Measurements from ENCODE around the gene HDAC11. TPM values are rescaled to one million over a fixed set of nuclear protein-coding genes. Genes with fewer than 3 reads are reported as not detected.

HDAC11 gene
- total and polyA plus RNA-seq, 4 donors = 2.5 to 9.0 (median 3.2) TPM

DNA sequence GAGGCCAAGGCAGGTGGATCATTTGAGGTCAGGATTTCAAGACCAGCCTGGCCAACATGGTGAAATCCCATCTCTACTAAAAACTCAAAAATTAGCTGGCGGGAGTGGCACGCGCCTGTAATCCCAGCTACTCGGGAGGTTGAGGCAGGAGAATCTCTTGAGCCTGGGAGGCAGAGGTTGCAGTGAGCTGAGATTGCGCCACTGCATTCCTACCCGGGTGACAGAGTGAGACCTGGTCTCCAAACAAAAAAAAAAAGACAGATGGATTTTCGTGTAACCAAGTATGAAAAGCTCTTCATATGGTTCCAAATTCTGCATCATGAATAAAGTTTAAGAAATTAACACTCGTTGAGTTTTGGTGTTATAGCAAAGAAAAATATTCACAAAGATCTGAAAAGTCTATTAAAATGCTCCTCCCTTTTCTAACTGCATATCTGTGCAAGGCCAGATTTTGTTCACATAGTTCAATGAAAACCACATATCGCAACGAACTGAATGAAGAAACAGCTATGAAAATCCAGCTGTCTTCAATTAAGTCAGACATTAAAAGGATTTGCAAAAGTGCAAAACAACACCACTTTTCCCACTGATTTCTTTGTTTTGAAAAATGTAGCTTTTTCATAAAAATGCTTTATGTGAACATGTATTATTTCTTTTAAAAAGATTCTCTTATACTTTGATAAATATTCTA lies 45.0 kb downstream of the HDAC11 start:
- WGBS = 58% methylated on average over 10 of the region's 10 CpGs
- TF ChIP-seq SP1 (IDR thresholded peaks at IDR 0.05) = no peak
- no peak for TF ChIP-seq JUND (IDR thresholded peaks at IDR 0.05)
- no peak for TF ChIP-seq NR2F2 (IDR thresholded peaks at IDR 0.05)
- TF ChIP-seq HNF4A (conservative IDR thresholded peaks at IDR 0.05) = no peak
- TF ChIP-seq, protein P1, sequence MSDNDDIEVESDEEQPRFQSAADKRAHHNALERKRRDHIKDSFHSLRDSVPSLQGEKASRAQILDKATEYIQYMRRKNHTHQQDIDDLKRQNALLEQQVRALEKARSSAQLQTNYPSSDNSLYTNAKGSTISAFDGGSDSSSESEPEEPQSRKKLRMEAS (IDR thresholded peaks at IDR 0.05) = no peak
- no peak for TF ChIP-seq EGR1 (IDR thresholded peaks at IDR 0.05; ENCODE audit: low read depth in 2 of 2)
- TF ChIP-seq, protein P2, sequence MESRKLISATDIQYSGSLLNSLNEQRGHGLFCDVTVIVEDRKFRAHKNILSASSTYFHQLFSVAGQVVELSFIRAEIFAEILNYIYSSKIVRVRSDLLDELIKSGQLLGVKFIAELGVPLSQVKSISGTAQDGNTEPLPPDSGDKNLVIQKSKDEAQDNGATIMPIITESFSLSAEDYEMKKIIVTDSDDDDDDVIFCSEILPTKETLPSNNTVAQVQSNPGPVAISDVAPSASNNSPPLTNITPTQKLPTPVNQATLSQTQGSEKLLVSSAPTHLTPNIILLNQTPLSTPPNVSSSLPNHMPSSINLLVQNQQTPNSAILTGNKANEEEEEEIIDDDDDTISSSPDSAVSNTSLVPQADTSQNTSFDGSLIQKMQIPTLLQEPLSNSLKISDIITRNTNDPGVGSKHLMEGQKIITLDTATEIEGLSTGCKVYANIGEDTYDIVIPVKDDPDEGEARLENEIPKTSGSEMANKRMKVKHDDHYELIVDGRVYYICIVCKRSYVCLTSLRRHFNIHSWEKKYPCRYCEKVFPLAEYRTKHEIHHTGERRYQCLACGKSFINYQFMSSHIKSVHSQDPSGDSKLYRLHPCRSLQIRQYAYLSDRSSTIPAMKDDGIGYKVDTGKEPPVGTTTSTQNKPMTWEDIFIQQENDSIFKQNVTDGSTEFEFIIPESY (IDR thresholded peaks at IDR 0.05) = no peak
- no peak for TF ChIP-seq YY1 (IDR thresholded peaks at IDR 0.05)
- TF ChIP-seq, protein P3, sequence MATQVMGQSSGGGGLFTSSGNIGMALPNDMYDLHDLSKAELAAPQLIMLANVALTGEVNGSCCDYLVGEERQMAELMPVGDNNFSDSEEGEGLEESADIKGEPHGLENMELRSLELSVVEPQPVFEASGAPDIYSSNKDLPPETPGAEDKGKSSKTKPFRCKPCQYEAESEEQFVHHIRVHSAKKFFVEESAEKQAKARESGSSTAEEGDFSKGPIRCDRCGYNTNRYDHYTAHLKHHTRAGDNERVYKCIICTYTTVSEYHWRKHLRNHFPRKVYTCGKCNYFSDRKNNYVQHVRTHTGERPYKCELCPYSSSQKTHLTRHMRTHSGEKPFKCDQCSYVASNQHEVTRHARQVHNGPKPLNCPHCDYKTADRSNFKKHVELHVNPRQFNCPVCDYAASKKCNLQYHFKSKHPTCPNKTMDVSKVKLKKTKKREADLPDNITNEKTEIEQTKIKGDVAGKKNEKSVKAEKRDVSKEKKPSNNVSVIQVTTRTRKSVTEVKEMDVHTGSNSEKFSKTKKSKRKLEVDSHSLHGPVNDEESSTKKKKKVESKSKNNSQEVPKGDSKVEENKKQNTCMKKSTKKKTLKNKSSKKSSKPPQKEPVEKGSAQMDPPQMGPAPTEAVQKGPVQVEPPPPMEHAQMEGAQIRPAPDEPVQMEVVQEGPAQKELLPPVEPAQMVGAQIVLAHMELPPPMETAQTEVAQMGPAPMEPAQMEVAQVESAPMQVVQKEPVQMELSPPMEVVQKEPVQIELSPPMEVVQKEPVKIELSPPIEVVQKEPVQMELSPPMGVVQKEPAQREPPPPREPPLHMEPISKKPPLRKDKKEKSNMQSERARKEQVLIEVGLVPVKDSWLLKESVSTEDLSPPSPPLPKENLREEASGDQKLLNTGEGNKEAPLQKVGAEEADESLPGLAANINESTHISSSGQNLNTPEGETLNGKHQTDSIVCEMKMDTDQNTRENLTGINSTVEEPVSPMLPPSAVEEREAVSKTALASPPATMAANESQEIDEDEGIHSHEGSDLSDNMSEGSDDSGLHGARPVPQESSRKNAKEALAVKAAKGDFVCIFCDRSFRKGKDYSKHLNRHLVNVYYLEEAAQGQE (IDR thresholded peaks at IDR 0.05) = no peak
- TF ChIP-seq TAF1 (conservative IDR thresholded peaks at IDR 0.05) = no peak
- no peak for TF ChIP-seq HNF4G (IDR thresholded peaks at IDR 0.05)
- no peak for TF ChIP-seq GABPA (IDR thresholded peaks at IDR 0.05 in 1 of 2, conservative IDR thresholded peaks at IDR 0.05 in 1 of 2)
- TF ChIP-seq RAD21 (IDR thresholded peaks at IDR 0.05) = no peak
- TF ChIP-seq ATF3 (IDR thresholded peaks at IDR 0.05) = no peak
- TF ChIP-seq FOXA1 (IDR thresholded peaks at IDR 0.05) = no peak
- TF ChIP-seq RXRA (IDR thresholded peaks at IDR 0.05) = no peak

More for the DNA sequence above, 45.0 kb downstream of the HDAC11 start:
- Histone ChIP-seq H3K4me1 (ENCODE audit: control insufficient read depth in 4 of 4, insufficient read depth in 4 of 4, low read length in 3 of 4) (peaks cover 0 to 5% (median 3%) of the 10 kb centered on the region in 4 donors), H3K27me3 (ENCODE audit: control insufficient read depth in 4 of 4, insufficient read depth in 4 of 4, low read length in 3 of 4) (peaks cover 2 to 12% (median 3%) of the 10 kb centered on the region in 4 donors), H3K9ac (ENCODE audit: low read depth in 1 of 2, low read length in 2 of 2) (no peak overlapping the region), H3K36me3 (ENCODE audit: control insufficient read depth in 4 of 4, insufficient read depth in 3 of 4, low read depth in 1 of 4, low read length in 3 of 4) (no peaks in the 10 kb centered on the region), H3K4me3 (ENCODE audit: low read depth in 1 of 3, low read length in 3 of 3) (no peak overlapping the region), H3K27ac (ENCODE audit: low read depth in 1 of 2, low read length in 2 of 2) (no peak overlapping the region), H3K9me3 (ENCODE audit: control insufficient read depth in 4 of 4, low read length in 3 of 4) (peaks cover 0 to 4% (median 0%) of the 10 kb centered on the region in 4 donors)
- DNase-seq (ENCODE audit: low spot score) = no peak
